GDM1 (cell line): Measurements from ENCODE around the gene SSBP1.
"Not testable (repeated sequence)": the region's sequence is repeated elsewhere in the genome, so short reads cannot be mapped to it uniquely, and the experiment has no call there.

Experiments used
- DNase-seq: peaks from one replicate; lab custom pipeline; 2025; lab: John Stamatoyannopoulos, UW

SSBP1 gene

DNA sequence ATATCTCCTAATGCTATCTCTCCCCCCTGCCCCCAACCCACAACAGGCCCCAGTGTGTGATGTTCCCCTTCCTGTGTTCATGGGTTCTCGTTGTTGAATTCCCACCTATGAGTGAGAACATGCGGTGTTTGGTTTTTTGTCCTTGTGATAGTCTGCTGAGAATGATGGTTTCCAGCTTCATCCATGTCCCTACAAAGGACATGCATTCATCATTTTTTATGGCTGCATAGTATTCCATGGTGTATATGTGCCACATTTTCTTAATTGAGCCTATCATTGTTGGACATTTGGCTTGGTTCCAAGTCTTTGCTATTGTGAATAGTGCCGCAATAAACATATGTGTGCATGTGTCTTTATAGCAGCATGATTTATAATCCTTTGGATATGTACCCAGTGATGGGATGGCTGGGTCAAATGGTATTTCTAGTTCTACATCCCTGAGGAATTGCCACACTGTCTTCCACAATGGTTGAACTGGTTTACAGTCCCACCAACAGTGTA lies 32.0 kb downstream of the SSBP1 start:
- not testable (repeated sequence) for DNase-seq

DNA sequence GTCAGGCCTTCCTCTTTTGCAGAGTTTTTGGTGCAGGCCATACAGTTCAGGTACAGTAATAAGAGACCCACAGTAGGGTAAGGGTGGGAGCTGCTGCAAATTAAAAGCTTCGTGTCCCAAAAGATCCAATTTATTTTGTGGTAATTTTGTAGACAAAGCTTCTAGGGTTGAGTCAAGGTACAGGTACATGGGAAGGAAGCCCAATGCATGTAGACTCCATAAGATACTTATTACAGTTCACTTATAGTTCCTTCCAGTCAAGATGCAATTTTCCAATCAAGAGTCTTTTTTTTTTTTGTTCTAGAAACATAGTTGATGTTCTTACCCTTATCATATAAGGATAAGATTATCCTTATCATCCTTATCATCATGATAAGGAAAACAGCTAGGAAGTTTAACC lies 38.2 kb downstream of the SSBP1 start, which contains the start of gene TAS2R4:
TSS of gene TAS2R4 (plus strand) at position 301 of the 400 bp plus-strand sequence. CDS start 1,815 bp downstream, outside the sequence.
- no peak for DNase-seq

DNA sequence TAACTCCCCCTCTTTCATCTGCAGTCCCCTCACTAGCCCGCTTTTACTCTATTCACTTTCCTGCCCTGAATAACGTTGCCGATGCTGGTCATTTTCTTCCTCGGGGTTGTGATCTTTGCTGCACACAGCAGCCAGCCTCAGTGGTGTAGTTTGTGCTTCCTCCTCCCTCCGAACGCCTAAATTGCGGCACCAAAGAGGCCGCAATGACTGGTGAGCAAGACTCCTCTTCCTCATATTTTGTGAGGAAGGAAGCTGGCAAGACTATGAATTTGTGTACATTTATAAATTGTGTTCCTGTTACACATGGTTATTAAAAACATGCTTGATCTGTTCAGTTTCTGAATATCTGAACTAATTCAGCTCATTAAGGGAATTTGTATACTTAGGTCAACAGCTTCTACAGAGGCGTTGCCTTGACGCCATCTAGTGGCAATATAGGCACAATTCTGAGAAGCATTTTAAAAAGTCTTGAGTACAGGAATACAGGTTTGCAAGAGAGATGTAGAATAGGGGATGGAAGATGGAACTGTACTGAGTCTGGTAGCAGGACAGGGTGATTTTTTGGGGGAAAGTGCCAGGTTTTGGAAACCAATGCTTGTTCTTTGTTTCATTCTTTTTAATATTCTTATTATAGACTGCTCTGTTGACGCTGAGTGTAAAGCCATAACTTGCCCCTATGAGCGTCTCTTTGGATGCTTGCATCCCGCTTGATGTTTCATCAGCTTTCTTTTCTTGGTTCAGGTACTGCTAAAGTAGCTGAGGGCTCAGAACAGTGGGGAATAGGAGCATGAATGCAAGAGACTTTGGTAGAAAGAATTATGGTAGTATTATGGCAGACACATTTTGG lies 47.8 kb downstream of the SSBP1 start:
- DNase-seq = peak; percentile 4

DNA sequence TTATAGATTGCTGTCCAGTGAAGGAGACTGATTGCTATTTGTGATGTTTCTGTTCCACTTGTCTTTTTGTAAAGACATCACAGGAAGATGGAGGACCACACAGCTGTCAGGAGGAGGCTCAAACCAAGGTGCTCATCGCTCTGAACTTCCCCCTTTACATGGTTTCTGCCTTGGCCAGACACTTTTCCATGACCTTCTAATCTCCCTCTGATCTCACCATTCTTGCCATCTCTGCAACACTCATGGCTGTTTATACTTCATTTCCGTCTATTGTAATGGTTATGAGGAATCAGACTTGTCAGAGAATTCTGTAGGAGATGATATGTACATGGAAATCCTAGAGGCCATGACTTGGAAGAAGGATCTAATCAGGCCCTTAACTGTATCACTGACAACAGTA lies 50.1 kb downstream of the SSBP1 start:
- no peak for DNase-seq

DNA sequence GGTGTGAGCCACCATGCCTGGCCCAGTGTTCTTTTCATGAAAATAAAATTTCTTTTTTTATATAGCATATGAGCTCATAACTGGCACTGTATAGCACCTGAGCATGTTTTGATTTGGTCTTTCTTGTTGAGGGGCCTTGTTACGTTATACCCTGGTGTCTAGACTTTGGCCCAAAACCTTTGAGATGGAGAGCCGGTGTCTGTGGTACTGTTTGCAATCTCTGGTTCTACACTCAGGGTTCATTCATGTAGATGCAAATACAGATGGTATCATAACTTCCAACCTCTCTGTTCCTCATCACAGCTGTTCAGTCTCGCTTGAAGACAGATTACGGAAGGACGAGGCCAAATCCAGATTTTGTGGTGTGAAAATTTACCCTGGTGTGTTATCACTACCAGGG lies 51.8 kb downstream of the SSBP1 start, which contains the start of gene TAS2R5:
TSS of gene TAS2R5 (plus strand) at position 301 of the 400 bp plus-strand sequence. CDS start 145 bp downstream, outside the sequence.
- no peak for DNase-seq

DNA sequence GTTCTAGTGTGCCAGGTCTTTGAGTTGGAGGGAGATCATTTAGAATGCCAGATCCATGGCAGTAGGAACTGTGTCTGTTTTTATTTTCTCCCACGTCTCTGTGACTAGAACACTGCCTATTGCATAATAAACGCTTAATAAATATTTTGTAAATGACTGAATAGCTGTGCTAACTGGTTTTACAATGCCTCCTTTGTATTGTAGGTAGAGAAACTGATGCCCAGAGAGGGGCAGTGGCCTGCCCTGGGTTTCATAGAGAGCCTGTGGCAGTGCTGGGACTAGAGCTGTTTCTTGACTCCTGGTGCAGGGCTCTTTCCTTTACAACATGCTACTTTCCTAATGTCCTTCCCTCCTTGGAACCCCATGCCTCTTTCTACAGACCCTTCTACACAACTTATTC lies 54.4 kb downstream of the SSBP1 start:
- DNase-seq = no peak
